8988T (cell line): Measurements from ENCODE around the gene UPK1A.
"Not testable (repeated sequence)": the region's sequence is repeated elsewhere in the genome, so short reads cannot be mapped to it uniquely, and the experiment has no call there.

Experiments
- DNase-seq: peaks from one replicate; pipeline ENCODE4 v3.0.0; 2011

Gene UPK1A

GRCh38 chr19:35644987-35645679, 21.2 kb upstream of the UPK1A start:
- no peak for DNase-seq

DNA sequence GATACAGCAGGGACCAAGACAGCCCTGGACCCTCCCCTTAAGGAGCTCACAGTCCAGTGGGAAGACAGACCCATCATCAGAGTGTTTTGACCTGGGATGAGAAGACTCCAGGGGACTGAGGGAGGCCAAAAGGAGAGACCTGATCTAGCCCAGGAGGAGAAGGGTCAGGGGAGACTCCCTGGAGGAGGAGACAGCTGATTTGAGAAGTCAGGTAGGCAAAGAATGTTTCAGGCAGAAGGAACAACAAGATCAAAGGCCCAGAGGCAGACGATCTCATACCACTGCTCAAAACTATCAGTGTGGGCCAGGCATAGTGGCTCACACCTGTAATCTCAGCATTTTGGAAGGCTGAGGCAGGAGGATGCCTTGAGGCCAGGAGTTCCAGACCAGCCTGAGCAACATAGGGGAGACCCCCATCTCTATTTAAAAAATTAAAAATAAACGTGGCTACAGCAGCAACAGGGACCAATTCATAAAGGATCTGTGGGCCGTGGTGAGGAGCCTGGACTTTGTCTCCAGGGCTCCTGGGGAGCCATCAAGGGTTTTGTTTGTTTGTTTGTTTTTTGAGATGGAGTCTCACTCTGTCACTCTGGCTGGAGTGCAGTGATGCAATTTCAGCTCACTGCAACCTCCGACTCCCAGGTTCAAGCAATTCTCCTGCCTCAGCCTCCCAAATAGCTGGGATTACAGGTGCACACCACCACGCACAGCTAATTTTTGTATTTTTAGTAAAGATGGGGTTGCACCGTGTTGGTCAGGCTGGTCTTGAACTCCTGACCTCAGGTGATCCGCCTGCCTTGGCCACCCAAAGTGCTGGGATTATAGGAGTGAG, 20.4 kb upstream of the UPK1A start:
- DNase-seq: no peak

- DNase-seq: peak; percentile 97
These were observed 18.0 kb upstream of the UPK1A start, which contains the start of gene COX6B1 for GRCh38 chr19:35648017-35648961. Gene COX6B1, plus strand, starts transcription at chr19:35648323. Its CDS starts 2,921 bp downstream, at chr19:35651244.

DNA sequence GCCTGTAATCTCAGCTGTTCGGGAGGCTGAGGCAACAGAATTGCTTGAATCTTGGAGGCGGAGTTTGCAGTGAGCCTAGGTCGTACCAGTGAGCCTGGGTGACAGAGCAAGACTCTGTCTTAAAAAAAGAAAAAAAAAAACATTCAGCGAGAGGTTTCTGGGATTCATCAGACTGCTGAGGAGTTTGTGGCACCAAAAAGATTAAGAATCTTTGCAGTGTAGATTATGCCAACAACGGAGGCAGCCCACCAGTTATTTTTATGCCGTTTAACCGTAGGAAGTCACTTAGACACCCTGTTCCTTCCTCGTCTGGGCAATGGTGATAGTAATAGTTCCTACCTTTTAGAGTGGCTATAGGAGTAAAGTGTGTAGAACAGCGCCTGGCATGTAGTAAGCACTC, 15.7 kb upstream of the UPK1A start:
- no peak for DNase-seq

DNA sequence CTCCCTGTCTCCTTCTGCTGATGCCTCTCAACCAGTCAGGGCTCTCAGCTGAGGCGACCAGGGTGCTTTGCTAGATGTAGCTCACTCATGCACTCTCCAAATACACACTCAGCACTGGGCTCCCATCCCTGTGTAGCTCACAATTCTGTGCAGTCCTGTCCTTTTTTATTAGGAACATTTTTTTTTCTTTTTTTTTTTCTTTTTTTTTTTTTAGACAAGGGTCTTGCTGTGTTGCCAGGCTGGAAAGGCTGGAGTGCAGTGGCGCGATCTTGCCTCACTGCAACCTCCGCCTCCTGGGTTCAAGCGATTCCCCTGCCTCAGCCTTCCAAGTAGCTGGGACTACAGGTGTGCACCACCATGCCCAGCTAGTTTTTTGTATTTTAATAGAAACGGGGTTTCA, 11.5 kb upstream of the UPK1A start:
- not testable (repeated sequence) for DNase-seq

GRCh38 chr19:35655600-35655999, 10.7 kb upstream of the UPK1A start:
- no peak for DNase-seq

DNA sequence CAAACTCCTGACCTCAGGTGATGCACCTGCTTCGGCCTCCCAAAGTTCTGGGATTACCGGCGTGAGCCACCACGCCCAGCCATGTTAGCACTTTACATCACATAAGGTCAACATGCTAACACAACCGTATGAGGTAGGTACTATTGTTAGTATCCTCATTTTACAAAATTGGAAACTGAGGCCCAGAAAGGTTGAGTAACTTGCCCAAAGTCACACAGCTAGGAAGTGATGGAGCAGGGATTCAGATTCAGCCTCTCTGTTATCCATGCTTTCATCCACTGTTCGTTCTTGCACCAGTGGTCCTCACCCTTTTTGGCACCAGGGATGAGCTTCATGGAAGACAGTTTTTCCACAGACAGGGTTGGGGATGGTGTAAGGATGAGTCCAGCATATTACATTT, 9.6 kb upstream of the UPK1A start:
- no peak for DNase-seq

DNA sequence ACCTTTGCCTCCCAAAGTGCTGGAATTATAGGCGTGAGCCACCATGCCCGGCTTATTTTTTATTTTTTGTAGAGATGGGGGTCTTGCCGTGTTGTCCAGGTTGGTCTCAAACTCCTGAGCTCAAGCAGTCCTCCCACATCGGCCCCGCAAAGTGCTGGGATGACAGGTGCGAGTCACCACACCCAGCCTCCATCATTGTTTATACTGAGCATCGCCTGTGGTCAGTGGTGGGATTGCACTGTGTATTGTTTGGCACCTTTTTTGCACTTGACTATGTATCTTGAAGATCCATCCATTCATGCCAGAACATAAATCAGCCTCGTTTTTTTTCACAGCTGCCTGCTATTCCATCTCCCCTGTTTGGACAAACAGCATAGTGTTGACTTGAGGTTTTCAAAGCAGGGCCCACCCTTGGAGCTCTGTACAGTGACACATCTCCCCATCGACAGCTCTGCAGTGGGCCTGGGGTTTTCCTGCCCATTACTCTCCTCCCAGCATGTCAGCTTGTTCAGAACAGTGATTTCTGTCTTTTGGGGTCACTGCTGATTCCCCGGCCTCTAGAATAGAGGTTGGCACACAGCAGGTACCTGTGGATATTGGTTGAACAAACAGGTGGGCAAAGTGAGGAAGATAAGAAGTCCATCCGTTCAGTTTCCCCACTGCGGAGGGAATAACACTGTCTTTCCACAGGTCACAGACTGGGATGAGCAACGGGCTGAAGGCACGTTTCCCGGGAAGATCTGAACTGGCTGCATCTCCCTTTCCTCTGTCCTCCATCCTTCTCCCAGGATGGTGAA, 8.2 kb upstream of the UPK1A start:
- no peak for DNase-seq

DNA sequence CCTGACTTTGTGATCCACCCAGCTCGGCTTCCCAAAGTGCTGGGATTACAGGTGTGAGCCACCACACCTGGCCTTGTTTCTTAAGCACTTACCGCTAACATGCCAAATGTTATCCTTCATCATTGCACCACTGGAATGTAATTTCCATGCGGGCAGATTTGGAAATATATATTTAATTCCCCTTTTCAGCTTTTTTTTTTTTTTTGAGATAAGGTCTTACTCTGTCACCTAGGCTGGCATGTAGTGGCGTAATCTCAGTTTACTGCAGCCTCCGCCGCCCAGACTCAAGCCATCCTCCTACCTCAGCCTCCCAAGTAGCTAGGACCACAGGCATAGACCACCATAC, 4.3 kb upstream of the UPK1A start:
- DNase-seq: no peak

- DNase-seq: no peak
These were observed 2.3 kb upstream of the UPK1A start for GRCh38 chr19:35663981-35664380.

DNA sequence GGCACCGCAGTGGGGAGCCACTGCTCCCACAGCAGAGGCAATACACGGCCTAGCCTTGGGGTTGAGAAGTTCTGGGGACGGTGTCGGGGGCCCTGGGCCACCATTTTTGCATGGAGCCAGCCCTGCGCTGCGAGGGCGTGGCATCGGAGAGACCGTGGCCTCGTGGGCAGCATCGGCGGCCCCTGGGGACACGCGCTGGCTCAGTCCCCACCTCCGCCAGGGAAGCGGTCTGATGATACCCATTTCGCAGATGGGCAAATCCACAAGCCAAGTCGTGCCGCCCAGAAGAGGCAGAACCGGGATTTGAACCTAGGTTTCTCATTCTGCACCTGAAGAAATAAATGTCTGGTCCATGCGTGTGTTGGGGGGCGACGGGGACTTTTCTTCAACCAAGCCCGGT, 1.2 kb upstream of the UPK1A start:
- DNase-seq: no peak

GRCh38 chr19:35665604-35666003, 713 bp upstream of the UPK1A start:
- no peak for DNase-seq

- no peak for DNase-seq
These were observed 3.2 kb downstream of the UPK1A start for GRCh38 chr19:35669566-35669965.

DNA sequence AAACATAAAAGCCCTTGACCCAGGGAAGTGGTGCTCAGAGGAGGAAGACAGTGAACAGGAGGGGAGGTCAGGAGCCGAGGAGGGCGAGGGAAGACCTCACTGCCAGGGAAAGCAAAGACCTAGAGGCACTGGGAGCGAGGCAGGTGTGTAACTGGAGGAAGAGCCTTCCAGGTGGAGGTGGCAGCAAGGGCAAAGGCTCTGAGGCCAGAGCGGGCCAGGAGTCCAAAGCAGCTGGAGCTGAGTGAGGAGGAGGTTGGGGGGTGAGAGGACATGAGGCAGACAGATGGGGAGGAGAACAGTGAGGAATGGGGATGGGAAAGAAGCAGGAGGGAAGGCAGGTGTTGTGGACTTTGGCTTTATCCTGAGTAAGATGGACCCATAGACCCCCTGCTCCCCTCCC, 3.7 kb downstream of the UPK1A start:
- DNase-seq: no peak

DNA sequence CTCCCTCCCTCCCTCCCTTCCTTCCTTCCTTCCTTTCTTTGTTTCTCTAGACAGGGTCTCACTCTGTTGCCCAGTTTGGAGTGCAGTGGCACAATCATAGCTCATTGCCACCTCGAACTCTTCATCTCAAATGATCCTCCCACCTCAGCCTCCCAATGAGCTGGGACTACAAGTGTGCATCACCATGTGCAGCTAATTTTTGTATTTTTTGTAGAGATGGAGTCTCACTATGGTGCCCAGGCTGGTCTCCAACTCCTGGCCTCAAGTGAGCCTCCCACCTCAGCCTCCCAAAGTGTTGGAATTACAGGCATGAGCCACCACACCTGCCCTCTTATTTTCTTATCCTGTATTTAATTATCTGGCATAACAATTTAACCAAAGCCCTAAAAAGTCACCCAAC, 4.4 kb downstream of the UPK1A start:
- no peak for DNase-seq

- no peak for DNase-seq
These were observed 5.5 kb downstream of the UPK1A start for GRCh38 chr19:35671818-35672217.

GRCh38 chr19:35673121-35673804, 6.9 kb downstream of the UPK1A start:
- peak; percentile 96 for DNase-seq

DNA sequence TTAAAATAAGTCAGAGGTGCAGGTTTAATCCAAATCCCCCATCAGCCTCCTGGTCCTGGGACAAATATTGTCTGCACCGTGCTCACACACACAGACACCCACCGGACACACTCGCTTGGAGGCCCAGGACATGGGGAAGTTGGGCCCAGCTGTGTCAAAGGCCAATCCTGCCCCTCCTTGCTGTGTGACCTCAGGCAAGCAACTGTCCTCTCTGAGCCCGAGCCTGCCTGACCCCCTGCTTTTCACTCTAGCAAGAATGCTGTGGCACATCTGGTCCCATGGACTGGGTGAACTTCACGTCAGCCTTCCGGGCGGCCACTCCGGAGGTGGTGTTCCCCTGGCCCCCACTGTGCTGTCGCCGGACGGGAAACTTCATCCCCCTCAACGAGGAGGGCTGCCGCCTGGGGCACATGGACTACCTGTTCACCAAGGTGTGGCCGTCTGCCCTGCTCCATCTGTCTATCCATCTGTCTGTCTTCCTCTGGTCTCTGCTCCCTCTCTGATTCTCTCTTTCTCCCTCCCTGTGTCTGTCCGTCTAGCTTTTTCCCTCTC, 9.3 kb downstream of the UPK1A start:
- DNase-seq: no peak

- DNase-seq: no peak
These were observed 23.5 kb downstream of the UPK1A start for GRCh38 chr19:35689836-35690235.

GRCh38 chr19:35691106-35691505, 24.8 kb downstream of the UPK1A start:
- not testable (repeated sequence) for DNase-seq

- DNase-seq: no peak
These were observed 25.7 kb downstream of the UPK1A start for GRCh38 chr19:35692010-35692409.

DNA sequence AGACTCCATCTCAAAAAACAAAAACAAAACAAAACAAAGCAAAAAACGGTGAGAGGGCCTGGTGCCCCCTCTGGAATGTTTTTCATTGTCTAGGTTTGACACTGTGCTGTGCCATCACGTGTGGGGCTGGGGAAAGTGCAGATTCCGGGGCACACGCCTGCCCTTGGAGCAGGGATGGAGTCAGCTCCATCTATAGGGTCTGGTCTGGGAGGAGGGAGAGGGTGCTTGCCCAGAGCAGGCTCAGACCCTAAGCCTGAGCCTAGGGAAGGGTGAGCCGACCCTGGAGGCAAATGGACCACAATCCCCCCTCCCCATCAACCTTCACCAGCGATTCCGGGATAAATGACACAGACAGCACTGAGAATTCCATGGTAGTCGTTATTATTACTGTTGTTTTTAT, 27.1 kb downstream of the UPK1A start:
- no peak for DNase-seq
